Activated T-helper 17 cell treated with anti-CD3 and anti-CD28 coated beads, Interleukin-2, amount 50 U/mL, for 72 hours (primary cell): ENCODE measurements around the gene TSPY10. TPM values are rescaled to one million over a fixed set of nuclear protein-coding genes. Genes with fewer than 3 reads are reported as not detected.
"Not testable (repeated sequence)": the region's sequence is repeated elsewhere in the genome, so short reads cannot be mapped to it uniquely, and the experiment has no call there.

Experiments used
- ATAC-seq: fragments of 150-1000 bp; cut with Tn5 transposase; replicated peaks from 2 replicates; pipeline ENCODE4 v1.10.0; 2021; ENCODE audit warnings: mild to moderate bottlenecking, moderate library complexity
- H3K27ac Mint-ChIP-seq: one replicate; pipeline ENCODE4 v1.8.0; 2022; ENCODE audit warnings: mixed read lengths
- H3K27me3 Mint-ChIP-seq: one replicate; pipeline ENCODE4 v1.8.0; 2022; ENCODE audit warnings: mixed read lengths
- H3K36me3 Mint-ChIP-seq: one replicate; pipeline ENCODE4 v1.8.0; 2022; ENCODE audit warnings: low read depth, mild to moderate bottlenecking, mixed read lengths
- H3K4me1 Mint-ChIP-seq: one replicate; pipeline ENCODE4 v1.8.0; 2022; ENCODE audit warnings: mixed read lengths
- H3K4me3 Mint-ChIP-seq: one replicate; pipeline ENCODE4 v1.8.0; 2022; ENCODE audit warnings: mild to moderate bottlenecking, mixed read lengths
- H3K9me3 Mint-ChIP-seq: one replicate; pipeline ENCODE4 v1.8.0; 2022; ENCODE audit warnings: mixed read lengths
- total RNA-seq, 2 donors: library from RNA; stranded (reverse); gene quantifications; one replicate each; pipeline ENCODE4 v1.2.3, GENCODE V29; 2022

TSPY10 gene, protein sequence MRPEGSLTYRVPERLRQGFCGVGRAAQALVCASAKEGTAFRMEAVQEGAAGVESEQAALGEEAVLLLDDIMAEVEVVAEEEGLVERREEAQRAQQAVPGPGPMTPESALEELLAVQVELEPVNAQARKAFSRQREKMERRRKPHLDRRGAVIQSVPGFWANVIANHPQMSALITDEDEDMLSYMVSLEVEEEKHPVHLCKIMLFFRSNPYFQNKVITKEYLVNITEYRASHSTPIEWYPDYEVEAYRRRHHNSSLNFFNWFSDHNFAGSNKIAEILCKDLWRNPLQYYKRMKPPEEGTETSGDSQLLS
- not detected for total RNA-seq

DNA sequence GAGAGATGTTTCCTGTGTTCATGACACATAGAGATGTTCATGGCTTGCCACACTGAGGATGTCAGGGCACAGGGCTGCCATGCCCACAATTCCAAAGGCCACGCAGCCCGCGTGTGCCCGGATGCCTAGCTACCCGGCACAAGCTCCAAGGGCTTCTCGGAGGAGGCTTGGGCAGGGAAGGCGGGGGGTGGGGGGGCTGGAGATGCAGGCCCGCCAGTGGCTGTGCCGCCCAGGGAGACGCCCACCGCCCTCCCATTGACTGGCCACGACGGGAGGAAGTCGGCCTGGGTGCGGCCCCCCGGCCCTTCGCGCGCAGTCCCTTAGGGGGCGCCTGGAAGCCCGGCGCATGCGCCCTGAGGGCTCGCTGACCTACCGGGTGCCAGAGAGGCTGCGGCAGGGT lies at the start of gene TSPY10:
Gene TSPY10 (plus strand): TSS at position 301 of the 400 bp plus-strand sequence. CDS start 46 bp downstream, at position 347.
- H3K27me3 Mint-ChIP-seq, H3K4me3 Mint-ChIP-seq, ATAC-seq, H3K9me3 Mint-ChIP-seq, H3K36me3 Mint-ChIP-seq, H3K4me1 Mint-ChIP-seq, H3K27ac Mint-ChIP-seq: not testable (repeated sequence)

DNA sequence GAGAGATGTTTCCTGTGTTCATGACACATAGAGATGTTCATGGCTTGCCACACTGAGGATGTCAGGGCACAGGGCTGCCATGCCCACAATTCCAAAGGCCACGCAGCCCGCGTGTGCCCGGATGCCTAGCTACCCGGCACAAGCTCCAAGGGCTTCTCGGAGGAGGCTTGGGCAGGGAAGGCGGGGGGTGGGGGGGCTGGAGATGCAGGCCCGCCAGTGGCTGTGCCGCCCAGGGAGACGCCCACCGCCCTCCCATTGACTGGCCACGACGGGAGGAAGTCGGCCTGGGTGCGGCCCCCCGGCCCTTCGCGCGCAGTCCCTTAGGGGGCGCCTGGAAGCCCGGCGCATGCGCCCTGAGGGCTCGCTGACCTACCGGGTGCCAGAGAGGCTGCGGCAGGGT lies 40.7 kb upstream of the TSPY10 start, which contains the start of gene TSPY9:
Gene TSPY9 (plus strand): TSS at position 301 of the 400 bp plus-strand sequence. CDS start 46 bp downstream, at position 347.
- not testable (repeated sequence) for H3K4me1 Mint-ChIP-seq, H3K4me3 Mint-ChIP-seq, ATAC-seq, H3K27me3 Mint-ChIP-seq, H3K27ac Mint-ChIP-seq, H3K9me3 Mint-ChIP-seq, H3K36me3 Mint-ChIP-seq

DNA sequence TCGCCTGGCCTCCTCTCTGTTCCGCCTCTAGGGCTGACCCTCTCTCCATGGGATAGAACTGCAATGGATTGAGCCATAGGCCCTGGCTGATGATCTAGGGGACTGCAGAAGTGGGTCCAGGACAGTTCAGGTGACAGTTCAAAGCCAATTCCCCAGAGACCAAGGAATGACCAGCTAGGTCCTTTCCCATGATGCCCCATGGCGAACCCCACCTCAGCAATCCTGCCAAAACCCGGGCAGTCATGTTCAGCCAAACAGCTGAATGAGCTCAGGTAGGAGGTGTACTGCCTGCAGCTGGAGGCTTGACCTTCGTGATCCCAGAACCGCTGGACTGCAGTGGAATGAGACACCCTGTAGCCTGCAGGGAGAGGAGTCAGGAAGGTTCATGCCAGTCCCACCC lies 23.3 kb upstream of the TSPY10 start:
- H3K27me3 Mint-ChIP-seq, H3K4me1 Mint-ChIP-seq, H3K4me3 Mint-ChIP-seq, H3K27ac Mint-ChIP-seq, ATAC-seq, H3K36me3 Mint-ChIP-seq, H3K9me3 Mint-ChIP-seq: not testable (repeated sequence)

DNA sequence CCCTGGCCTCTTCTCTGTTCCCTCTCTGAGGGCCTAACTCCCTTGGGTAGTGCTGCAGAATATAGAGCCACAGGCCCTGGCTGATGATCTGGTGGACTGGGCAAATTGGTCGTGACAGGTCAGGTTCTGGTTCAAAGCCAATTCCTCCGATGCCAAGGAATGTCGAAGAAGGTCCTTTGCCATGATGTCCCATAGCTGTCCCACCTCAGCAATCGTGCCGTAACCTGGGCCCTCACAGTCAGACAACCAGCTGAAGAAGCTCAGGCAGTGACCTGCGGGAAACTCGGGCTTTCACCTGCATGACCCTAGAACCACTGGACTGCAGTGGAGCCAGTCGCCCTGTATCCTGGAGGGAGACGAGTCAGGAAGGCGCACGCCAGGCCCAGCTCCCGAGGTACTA lies 11.4 kb upstream of the TSPY10 start:
- not testable (repeated sequence) for H3K36me3 Mint-ChIP-seq, H3K4me3 Mint-ChIP-seq, H3K27me3 Mint-ChIP-seq, ATAC-seq, H3K9me3 Mint-ChIP-seq, H3K4me1 Mint-ChIP-seq, H3K27ac Mint-ChIP-seq

Other genes with a start within 250 kb of the TSPY10 start
- gene TSPY4, start 190.4 kb upstream of the TSPY10 start, total RNA-seq, result not detected
- not detected for gene TSPY8, start 170.1 kb upstream of the TSPY10 start, total RNA-seq
- not detected for gene TSPY3, start 129.5 kb upstream of the TSPY10 start, total RNA-seq
- not detected for gene TSPY1, start 60.9 kb upstream of the TSPY10 start, total RNA-seq
- gene TSPY9, start 40.6 kb upstream of the TSPY10 start, total RNA-seq, result not detected